ENCODE measurements around the gene OR1M1. TPM values are rescaled to one million over a fixed set of nuclear protein-coding genes. Genes with fewer than 3 reads are reported as not detected.
"Not testable (repeated sequence)": the region's sequence is repeated elsewhere in the genome, so short reads cannot be mapped to it uniquely, and the experiment has no call there.

OR1M1 gene
- total RNA-seq (2014; rRNA removed; shearing (Covaris generic)): not detected in 2 replicates

- DNase-seq (ENCODE audit: low spot score): no peak
Observed at GRCh38 chr19:9086761-9087160, at the start of gene OR1M1. OR1M1 (plus strand) TSS chr19:9087061; CDS start chr19:9093245, 6,184 bp downstream.

GRCh38 chr19:9037400-9038062 lies 49.3 kb upstream of the OR1M1 start:
- no peak for DNase-seq (ENCODE audit: low spot score)

GRCh38 chr19:9039728-9040127 lies 47.1 kb upstream of the OR1M1 start:
- DNase-seq (ENCODE audit: low spot score): no peak

GRCh38 chr19:9040131-9040530 lies 46.7 kb upstream of the OR1M1 start:
- no peak for DNase-seq (ENCODE audit: low spot score)

GRCh38 chr19:9041023-9041422 lies 45.8 kb upstream of the OR1M1 start:
- DNase-seq (ENCODE audit: low spot score): no peak

GRCh38 chr19:9043524-9043923 lies 43.3 kb upstream of the OR1M1 start:
- DNase-seq (ENCODE audit: low spot score): no peak

GRCh38 chr19:9044449-9044848 lies 42.4 kb upstream of the OR1M1 start:
- DNase-seq (ENCODE audit: low spot score): no peak

GRCh38 chr19:9046694-9047093 lies 40.2 kb upstream of the OR1M1 start:
- no peak for DNase-seq (ENCODE audit: low spot score)

GRCh38 chr19:9052894-9053293 lies 34.0 kb upstream of the OR1M1 start:
- DNase-seq (ENCODE audit: low spot score): no peak

GRCh38 chr19:9053674-9054073 lies 33.2 kb upstream of the OR1M1 start:
- not testable (repeated sequence) for DNase-seq (ENCODE audit: low spot score)

GRCh38 chr19:9054207-9054606 lies 32.7 kb upstream of the OR1M1 start:
- no peak for DNase-seq (ENCODE audit: low spot score)

GRCh38 chr19:9054765-9055164 lies 32.1 kb upstream of the OR1M1 start:
- DNase-seq (ENCODE audit: low spot score): no peak

GRCh38 chr19:9056131-9056530 lies 30.7 kb upstream of the OR1M1 start:
- not testable (repeated sequence) for DNase-seq (ENCODE audit: low spot score)

- DNase-seq (ENCODE audit: low spot score): no peak
Observed at GRCh38 chr19:9057505-9058258, 29.2 kb upstream of the OR1M1 start.

- DNase-seq (ENCODE audit: low spot score): no peak
Observed at GRCh38 chr19:9058905-9059667, 27.8 kb upstream of the OR1M1 start.

- no peak for DNase-seq (ENCODE audit: low spot score)
Observed at GRCh38 chr19:9060564-9061340, 26.1 kb upstream of the OR1M1 start.

GRCh38 chr19:9061879-9062278 lies 25.0 kb upstream of the OR1M1 start:
- DNase-seq (ENCODE audit: low spot score): no peak

GRCh38 chr19:9065457-9066014 lies 21.3 kb upstream of the OR1M1 start:
- no peak for DNase-seq (ENCODE audit: low spot score)

GRCh38 chr19:9070066-9070465 lies 16.8 kb upstream of the OR1M1 start:
- DNase-seq (ENCODE audit: low spot score): no peak

- DNase-seq (ENCODE audit: low spot score): not testable (repeated sequence)
Observed at GRCh38 chr19:9071720-9072119, 15.1 kb upstream of the OR1M1 start.

GRCh38 chr19:9073806-9074205 lies 13.1 kb upstream of the OR1M1 start:
- no peak for DNase-seq (ENCODE audit: low spot score)
